ENCODE data around the gene RILP.
"Not testable (repeated sequence)": the region's sequence is repeated elsewhere in the genome, so short reads cannot be mapped to it uniquely, and the experiment has no call there.

RILP gene

GRCh38 chr17:1673041-1673785, 23.5 kb upstream of the RILP start:
- Histone ChIP-seq H3K27me3 (ENCODE audit: control insufficient read depth, insufficient read depth, low read length) (no peaks in the 10 kb centered on the region), H3K4me1 (ENCODE audit: control insufficient read depth, insufficient read depth, low read length) (no peaks in the 10 kb centered on the region), H3K36me3 (ENCODE audit: control insufficient read depth, insufficient read depth, low read length) (peaks cover 51% of the 10 kb centered on the region), H3K4me3 (ENCODE audit: low read length) (no peak overlapping the region), H3K27ac (ENCODE audit: low read length) (no peak overlapping the region), H3K9me3 (ENCODE audit: control insufficient read depth, insufficient read depth, low read length) (no peaks in the 10 kb centered on the region)
- WGBS (ENCODE audit: insufficient coverage, insufficient read length), result no CpG with 5 or more reads among the region's 26 CpGs
- no peak for DNase-seq (ENCODE audit: low read depth, low spot score)

- H3K4me1 ChIP-seq (ENCODE audit: control insufficient read depth, insufficient read depth, low read length); H3K9me3 ChIP-seq (ENCODE audit: control insufficient read depth, insufficient read depth, low read length); H3K27ac ChIP-seq (ENCODE audit: low read length); H3K4me3 ChIP-seq (ENCODE audit: low read length); H3K27me3 ChIP-seq (ENCODE audit: control insufficient read depth, insufficient read depth, low read length); DNase-seq (ENCODE audit: low read depth, low spot score): not testable (repeated sequence)
- peaks cover 37% of the 10 kb centered on the region for H3K36me3 ChIP-seq (ENCODE audit: control insufficient read depth, insufficient read depth, low read length)
- WGBS (ENCODE audit: insufficient coverage, insufficient read length), result no CpG with 5 or more reads among the region's 5 CpGs
Measured at GRCh38 chr17:1663934-1664333, 14.3 kb upstream of the RILP start.

GRCh38 chr17:1661045-1661444, 11.4 kb upstream of the RILP start:
- no CpG with 5 or more reads among the region's 12 CpGs for WGBS (ENCODE audit: insufficient coverage, insufficient read length)
- DNase-seq (ENCODE audit: low read depth, low spot score), result no peak
- Histone ChIP-seq H3K27ac (ENCODE audit: low read length) (no peak overlapping the region), H3K36me3 (ENCODE audit: control insufficient read depth, insufficient read depth, low read length) (peaks cover 58% of the 10 kb centered on the region), H3K4me1 (ENCODE audit: control insufficient read depth, insufficient read depth, low read length) (no peaks in the 10 kb centered on the region; the same call in 1 of the 2 replicates), H3K4me3 (ENCODE audit: low read length) (no peak overlapping the region), H3K27me3 (ENCODE audit: control insufficient read depth, insufficient read depth, low read length) (no peaks in the 10 kb centered on the region), H3K9me3 (ENCODE audit: control insufficient read depth, insufficient read depth, low read length) (no peaks in the 10 kb centered on the region)

GRCh38 chr17:1658100-1658499, 8.4 kb upstream of the RILP start:
- no CpG with 5 or more reads among the region's 9 CpGs for WGBS (ENCODE audit: insufficient coverage, insufficient read length)
- H3K4me1 ChIP-seq (ENCODE audit: control insufficient read depth, insufficient read depth, low read length), result no peaks in the 10 kb centered on the region; the same call in 1 of the 2 replicates
- H3K9me3 ChIP-seq (ENCODE audit: control insufficient read depth, insufficient read depth, low read length), result no peaks in the 10 kb centered on the region
- H3K4me3 ChIP-seq (ENCODE audit: low read length), result no peak overlapping the region
- peaks cover 70% of the 10 kb centered on the region for H3K36me3 ChIP-seq (ENCODE audit: control insufficient read depth, insufficient read depth, low read length)
- no peak overlapping the region for H3K27ac ChIP-seq (ENCODE audit: low read length)
- DNase-seq (ENCODE audit: low read depth, low spot score), result no peak
- no peaks in the 10 kb centered on the region for H3K27me3 ChIP-seq (ENCODE audit: control insufficient read depth, insufficient read depth, low read length)

- WGBS (ENCODE audit: insufficient coverage, insufficient read length), result no CpG with 5 or more reads among the region's 14 CpGs
- H3K27me3 ChIP-seq (ENCODE audit: control insufficient read depth, insufficient read depth, low read length), result no peaks in the 10 kb centered on the region
- DNase-seq (ENCODE audit: low read depth, low spot score), result no peak
- no peaks in the 10 kb centered on the region for H3K9me3 ChIP-seq (ENCODE audit: control insufficient read depth, insufficient read depth, low read length)
- H3K4me3 ChIP-seq (ENCODE audit: low read length), result no peak overlapping the region
- no peaks in the 10 kb centered on the region for H3K4me1 ChIP-seq (ENCODE audit: control insufficient read depth, insufficient read depth, low read length)
- H3K36me3 ChIP-seq (ENCODE audit: control insufficient read depth, insufficient read depth, low read length), result peaks cover 60% of the 10 kb centered on the region
- H3K27ac ChIP-seq (ENCODE audit: low read length), result no peak overlapping the region
Measured at GRCh38 chr17:1653735-1654134, 4.1 kb upstream of the RILP start.

GRCh38 chr17:1652794-1653193, 3.1 kb upstream of the RILP start:
- not testable (repeated sequence) for H3K4me3 ChIP-seq (ENCODE audit: low read length); H3K27ac ChIP-seq (ENCODE audit: low read length); H3K27me3 ChIP-seq (ENCODE audit: control insufficient read depth, insufficient read depth, low read length); H3K4me1 ChIP-seq (ENCODE audit: control insufficient read depth, insufficient read depth, low read length); H3K9me3 ChIP-seq (ENCODE audit: control insufficient read depth, insufficient read depth, low read length); DNase-seq (ENCODE audit: low read depth, low spot score)
- peaks cover 51% of the 10 kb centered on the region for H3K36me3 ChIP-seq (ENCODE audit: control insufficient read depth, insufficient read depth, low read length)
- WGBS (ENCODE audit: insufficient coverage, insufficient read length), result no CpG with 5 or more reads among the region's 7 CpGs

- H3K27me3 ChIP-seq (ENCODE audit: control insufficient read depth, insufficient read depth, low read length), result no peaks in the 10 kb centered on the region
- no peaks in the 10 kb centered on the region for H3K9me3 ChIP-seq (ENCODE audit: control insufficient read depth, insufficient read depth, low read length)
- no peak overlapping the region for H3K4me3 ChIP-seq (ENCODE audit: low read length)
- WGBS (ENCODE audit: insufficient coverage, insufficient read length), result no CpG with 5 or more reads among the region's 4 CpGs
- peaks cover 44% of the 10 kb centered on the region for H3K36me3 ChIP-seq (ENCODE audit: control insufficient read depth, insufficient read depth, low read length)
- H3K27ac ChIP-seq (ENCODE audit: low read length), result no peak overlapping the region
- peaks cover 2% of the 10 kb centered on the region for H3K4me1 ChIP-seq (ENCODE audit: control insufficient read depth, insufficient read depth, low read length)
- no peak for DNase-seq (ENCODE audit: low read depth, low spot score)
Measured at GRCh38 chr17:1651559-1651844, 1.8 kb upstream of the RILP start.

GRCh38 chr17:1650731-1651558, 1.3 kb upstream of the RILP start:
- no peak overlapping the region for H3K27ac ChIP-seq (ENCODE audit: low read length)
- peaks cover 2% of the 10 kb centered on the region for H3K4me1 ChIP-seq (ENCODE audit: control insufficient read depth, insufficient read depth, low read length)
- no peaks in the 10 kb centered on the region for H3K9me3 ChIP-seq (ENCODE audit: control insufficient read depth, insufficient read depth, low read length)
- no peak overlapping the region for H3K4me3 ChIP-seq (ENCODE audit: low read length)
- whole genome bisulfite sequencing (ENCODE audit: insufficient coverage, insufficient read length), result no CpG with 5 or more reads among the region's 22 CpGs
- no peaks in the 10 kb centered on the region for H3K27me3 ChIP-seq (ENCODE audit: control insufficient read depth, insufficient read depth, low read length)
- H3K36me3 ChIP-seq (ENCODE audit: control insufficient read depth, insufficient read depth, low read length), result peaks cover 40% of the 10 kb centered on the region
- no peak for DNase-seq (ENCODE audit: low read depth, low spot score)

- Histone ChIP-seq H3K9me3 (ENCODE audit: control insufficient read depth, insufficient read depth, low read length) (no peaks in the 10 kb centered on the region), H3K27ac (ENCODE audit: low read length) (no peak overlapping the region), H3K36me3 (ENCODE audit: control insufficient read depth, insufficient read depth, low read length) (peaks cover 32% of the 10 kb centered on the region), H3K4me1 (ENCODE audit: control insufficient read depth, insufficient read depth, low read length) (peaks cover 12% of the 10 kb centered on the region), H3K4me3 (ENCODE audit: low read length) (peak overlapping the region; percentile 69; the same call in 1 of the 2 replicates), H3K27me3 (ENCODE audit: control insufficient read depth, insufficient read depth, low read length) (no peaks in the 10 kb centered on the region)
- no peak for DNase-seq (ENCODE audit: low read depth, low spot score)
- no CpG with 5 or more reads among the region's 100 CpGs for whole genome bisulfite sequencing (ENCODE audit: insufficient coverage, insufficient read length)
Measured at GRCh38 chr17:1648963-1649843, 463 bp downstream of the RILP start.

All from iPS DF 6.9 (cell line).